ENCODE results near the gene TOB1. TPM values are rescaled to one million over a fixed set of nuclear protein-coding genes. Genes with fewer than 3 reads are reported as not detected.

TOB1 gene
- total RNA-seq, 1 donor from 2014 or later = 107 TPM

DNA sequence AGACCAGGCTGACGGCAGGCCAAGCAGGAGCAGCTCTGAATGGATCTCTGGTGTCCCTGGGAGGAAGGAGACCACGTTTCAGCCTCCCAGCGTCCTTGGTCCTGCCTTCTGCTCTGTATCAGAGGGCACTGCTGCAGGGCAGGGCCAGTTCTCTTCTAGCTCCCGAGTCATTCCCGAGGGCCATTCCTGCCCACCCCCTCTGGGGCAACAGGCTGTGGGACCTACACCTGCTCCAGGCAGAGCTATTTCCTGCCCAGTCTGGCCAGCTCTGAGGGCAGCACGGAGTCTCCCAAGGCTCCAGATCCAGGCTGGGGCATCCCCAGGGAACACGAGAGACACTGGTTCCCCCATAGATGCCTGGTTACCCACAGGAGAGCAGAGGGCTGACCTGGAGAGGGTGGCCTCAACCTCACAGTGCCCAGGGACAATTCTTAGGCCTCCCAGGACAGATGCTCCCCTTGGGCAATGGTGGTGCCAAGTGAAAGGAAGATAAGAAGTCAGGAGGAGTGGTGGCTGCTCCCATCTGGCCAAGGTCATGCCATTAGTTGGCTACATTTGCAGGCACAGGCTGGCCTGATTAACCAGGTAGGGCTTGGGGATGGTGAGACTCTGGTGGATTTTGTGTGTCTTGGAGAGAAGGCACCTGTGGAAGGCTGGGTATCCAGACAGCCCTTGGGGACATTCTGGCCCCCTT is 28.7 kb downstream of the TOB1 start:
- intact Hi-C loops (cut with micrococcal nuclease) = loop anchor here (5.0 kb wide), 1 partner anchor 50 kb away; no protein-coding TSS in a partner anchor
- peak; percentile 50 for ATAC-seq
- DNase-seq = no peak

DNA sequence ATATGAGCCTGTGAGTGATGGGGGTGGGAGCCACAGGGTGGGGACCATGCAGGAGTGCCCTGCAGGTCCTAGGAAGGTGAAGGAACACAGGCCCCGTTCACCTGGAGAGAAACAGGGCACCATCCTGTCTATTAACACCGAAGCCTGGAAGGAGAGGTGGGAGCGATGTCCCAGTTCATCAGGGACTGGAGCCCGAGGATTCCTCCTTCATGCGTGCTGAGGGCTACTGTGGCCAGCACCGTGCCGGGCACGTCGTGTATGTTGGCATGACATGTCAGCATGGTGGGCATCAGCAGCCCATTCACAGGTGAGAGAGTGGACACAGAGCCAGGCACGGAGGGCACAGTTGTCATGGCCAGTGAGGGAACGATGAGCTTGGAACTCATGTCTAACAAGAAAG is 29.3 kb downstream of the TOB1 start:
- DNase-seq (no peak), ATAC-seq (no peak)
- intact Hi-C loops (cut with micrococcal nuclease) = loop anchor here (5.0 kb wide), 1 partner anchor 50 kb away; no protein-coding TSS in a partner anchor

DNA sequence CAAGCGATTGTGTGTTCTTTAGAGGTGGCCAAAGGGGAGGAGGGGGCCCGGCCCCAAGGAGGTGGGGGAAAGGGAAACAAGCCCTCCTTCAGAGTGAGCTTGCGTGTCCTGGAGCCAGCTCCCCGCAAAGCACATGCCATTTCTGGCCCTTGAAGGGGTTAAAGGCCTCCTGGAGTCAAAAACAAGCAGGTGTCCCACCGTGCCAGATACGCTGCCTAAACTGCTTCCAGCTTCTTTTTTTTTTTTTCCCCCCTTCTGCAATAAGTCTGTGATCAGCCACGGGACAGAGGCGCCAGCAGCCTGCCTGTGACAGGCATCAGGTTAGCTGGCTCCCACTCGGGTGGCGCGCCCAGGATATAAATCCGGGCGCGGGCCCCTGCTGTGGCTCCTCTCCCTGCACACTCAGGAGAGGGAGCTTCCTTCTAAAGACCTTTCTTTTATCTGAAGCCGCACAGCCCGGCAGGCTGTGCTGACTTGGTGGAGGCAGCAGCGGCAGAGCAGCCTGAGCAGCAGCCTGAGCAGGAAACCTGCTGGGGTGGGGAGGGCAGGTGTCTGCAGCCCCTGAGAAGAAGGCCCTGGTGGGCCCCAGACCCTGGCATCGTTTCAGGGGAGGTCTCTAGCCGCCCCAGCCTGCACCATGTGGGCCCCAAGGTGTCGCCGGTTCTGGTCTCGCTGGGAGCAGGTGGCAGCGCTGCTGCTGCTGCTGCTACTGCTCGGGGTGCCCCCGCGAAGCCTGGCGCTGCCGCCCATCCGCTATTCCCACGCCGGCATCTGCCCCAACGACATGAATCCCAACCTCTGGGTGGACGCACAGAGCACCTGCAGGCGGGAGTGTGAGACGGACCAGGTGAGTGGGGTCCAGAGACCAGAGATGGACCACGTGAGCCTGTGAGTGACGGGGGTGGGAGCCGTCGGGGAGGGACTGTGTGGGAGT is 30.6 kb downstream of the TOB1 start, which contains the start of gene WFIKKN2:
Gene WFIKKN2, plus strand, starts transcription at position 286 of the 934 bp plus-strand sequence. Its CDS starts 352 bp downstream, at position 638.
- ATAC-seq (peak; percentile 11), DNase-seq (no peak)

GRCh38 chr17:50834429-50835300 is 31.5 kb downstream of the TOB1 start:
- ATAC-seq (peak; percentile 25), DNase-seq (no peak)
- intact Hi-C loops (cut with micrococcal nuclease) = loop anchor here (5.0 kb wide), 1 partner anchor 47 kb away; no protein-coding TSS in a partner anchor

More for the DNA sequence above, 30.6 kb downstream of the TOB1 start, which contains the start of gene WFIKKN2:
- intact Hi-C loops (cut with micrococcal nuclease) = loop anchor here (5.0 kb wide), 1 partner anchor 48 kb away; no protein-coding TSS in a partner anchor

DNA sequence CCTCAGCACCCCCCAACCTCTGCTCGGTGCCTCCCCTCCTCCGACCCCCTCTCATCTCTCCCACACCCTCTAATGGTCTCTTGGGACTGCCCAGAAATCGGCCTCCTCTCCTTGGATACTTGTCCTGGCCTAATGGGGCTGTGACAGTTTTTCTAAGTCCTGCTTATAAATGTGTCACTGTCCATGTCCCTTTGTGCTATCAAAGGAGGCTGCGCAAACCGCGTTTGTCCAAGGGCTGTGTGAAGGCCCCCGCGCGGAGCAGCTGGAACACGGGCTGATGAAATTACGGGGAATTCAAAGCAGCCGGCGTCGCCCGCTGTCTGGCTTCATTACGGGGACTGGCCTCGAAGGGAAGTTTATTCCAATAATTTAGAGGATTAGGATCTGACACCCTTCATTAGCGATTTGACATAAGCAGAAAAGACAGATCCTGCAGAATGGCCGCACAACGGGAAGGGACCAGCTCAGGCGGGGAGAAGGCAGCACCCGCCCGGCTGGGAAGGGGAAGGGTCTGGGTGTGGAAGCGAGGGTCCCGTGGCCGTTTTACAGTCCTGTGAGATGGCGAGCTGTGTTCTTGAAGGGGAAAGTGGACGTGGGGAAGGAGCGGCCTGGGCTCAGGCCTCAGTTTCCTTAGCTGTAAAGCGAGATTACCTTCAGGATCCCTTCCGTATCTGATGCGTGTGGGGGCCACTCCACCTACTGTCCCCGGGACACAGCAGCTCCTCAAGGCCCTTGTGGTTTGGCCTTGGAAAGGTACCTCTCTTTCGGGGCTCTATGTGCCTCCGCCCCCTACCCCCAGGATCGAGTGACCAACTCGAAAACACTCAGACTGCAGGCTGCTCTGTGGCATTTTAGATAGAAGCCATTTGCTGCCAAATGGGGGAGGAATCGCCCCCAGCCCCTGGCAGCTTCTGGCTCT is 32.4 kb downstream of the TOB1 start:
- DNase-seq = no peak
- intact Hi-C loops (cut with micrococcal nuclease) = no loop called here
- ATAC-seq = no peak

GRCh38 chr17:50832864-50833381 is 33.2 kb downstream of the TOB1 start:
- no peak for DNase-seq
- intact Hi-C loops (cut with micrococcal nuclease) = no loop called here
- no peak for ATAC-seq

DNA sequence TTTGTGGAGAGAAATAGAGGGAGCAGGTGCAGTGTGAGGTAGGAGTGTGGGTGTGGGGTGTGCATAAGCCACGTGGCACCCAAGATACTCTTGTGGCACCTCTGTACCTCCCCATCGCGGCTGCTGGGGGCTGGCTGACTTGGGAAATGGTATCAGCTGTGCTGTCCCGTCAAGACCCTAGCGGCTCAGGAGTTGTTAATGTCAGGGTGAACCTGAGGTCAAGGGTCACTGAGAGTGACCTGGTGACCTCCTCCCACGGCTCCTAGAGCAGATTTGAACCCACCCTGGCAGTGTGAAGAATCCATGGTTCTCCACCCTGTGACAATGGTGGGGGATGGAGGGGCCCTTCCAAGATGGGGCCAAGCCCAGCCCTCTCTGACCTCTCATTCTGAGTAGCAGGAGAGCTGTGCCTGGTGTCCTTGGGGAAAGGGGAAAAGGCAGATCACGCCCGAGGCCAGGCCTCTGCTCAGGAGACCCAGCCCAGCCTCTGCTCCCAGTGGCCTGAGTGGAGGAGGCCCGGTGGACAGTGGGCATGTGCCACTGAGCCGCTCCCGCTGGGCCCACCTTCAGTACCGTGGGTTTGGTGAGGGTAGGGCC is 33.8 kb downstream of the TOB1 start:
- DNase-seq = no peak
- no peak for ATAC-seq
- intact Hi-C loops (cut with micrococcal nuclease) = no loop called here

- ATAC-seq = no peak
- intact Hi-C loops (cut with micrococcal nuclease) = no loop called here
- DNase-seq = no peak
These were observed 34.7 kb downstream of the TOB1 start for GRCh38 chr17:50831471-50831928.

DNA sequence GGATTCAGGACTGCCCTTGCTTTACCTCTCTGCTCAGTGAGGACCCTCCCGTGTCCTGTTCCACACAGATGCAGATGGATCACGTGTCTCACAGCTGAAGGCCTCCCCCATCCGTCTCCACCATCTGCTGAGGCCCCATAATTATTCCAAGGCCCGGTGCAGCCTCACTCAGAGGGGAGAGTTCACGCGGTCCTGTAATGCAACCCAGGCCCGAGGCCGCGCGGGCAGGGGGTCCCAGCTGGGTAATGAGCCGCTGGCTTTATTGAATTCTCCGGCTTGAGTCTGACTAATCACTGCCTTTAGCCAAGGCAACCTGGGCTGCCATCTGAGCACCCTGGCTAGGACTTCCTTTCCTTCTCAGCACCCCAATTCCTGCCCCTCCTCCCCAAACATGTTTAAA is 35.2 kb downstream of the TOB1 start:
- ATAC-seq (no peak), DNase-seq (no peak)
- intact Hi-C loops (cut with micrococcal nuclease) = no loop called here

- intact Hi-C loops (cut with micrococcal nuclease) = no loop called here
- ATAC-seq (no peak), DNase-seq (no peak)
These were observed 35.8 kb downstream of the TOB1 start for GRCh38 chr17:50830352-50830751.

DNA sequence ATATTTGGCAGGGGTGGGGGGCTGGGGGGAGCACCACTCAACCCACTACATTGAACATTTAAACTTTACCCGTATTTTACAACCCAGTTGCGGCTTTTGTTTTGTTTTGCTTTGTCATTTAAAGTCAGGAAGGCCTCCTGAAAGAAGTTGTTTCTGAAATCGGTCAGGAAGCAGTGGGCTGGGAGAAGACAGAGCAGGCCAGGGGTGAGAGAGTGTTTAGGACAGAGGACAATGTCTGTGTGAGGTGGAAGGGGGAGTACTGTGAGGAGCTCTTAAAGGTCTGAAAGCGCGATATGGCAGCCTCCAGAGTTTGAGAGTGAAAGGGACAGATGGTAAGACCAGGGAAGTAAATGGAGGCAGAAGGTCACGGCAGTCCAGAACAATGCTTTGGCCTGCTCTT is 36.8 kb downstream of the TOB1 start:
- DNase-seq (no peak), ATAC-seq (no peak)
- intact Hi-C loops (cut with micrococcal nuclease) = no loop called here

GRCh38 chr17:50828508-50829170 is 37.5 kb downstream of the TOB1 start:
- no peak for DNase-seq
- ATAC-seq = peak; percentile 24
- intact Hi-C loops (cut with micrococcal nuclease) = no loop called here

GRCh38 chr17:50825188-50825587 is 41.0 kb downstream of the TOB1 start:
- no peak for DNase-seq
- intact Hi-C loops (cut with micrococcal nuclease) = no loop called here
- ATAC-seq = no peak

GRCh38 chr17:50824429-50824828 is 41.7 kb downstream of the TOB1 start:
- ATAC-seq (no peak), DNase-seq (no peak)
- intact Hi-C loops (cut with micrococcal nuclease) = no loop called here

DNA sequence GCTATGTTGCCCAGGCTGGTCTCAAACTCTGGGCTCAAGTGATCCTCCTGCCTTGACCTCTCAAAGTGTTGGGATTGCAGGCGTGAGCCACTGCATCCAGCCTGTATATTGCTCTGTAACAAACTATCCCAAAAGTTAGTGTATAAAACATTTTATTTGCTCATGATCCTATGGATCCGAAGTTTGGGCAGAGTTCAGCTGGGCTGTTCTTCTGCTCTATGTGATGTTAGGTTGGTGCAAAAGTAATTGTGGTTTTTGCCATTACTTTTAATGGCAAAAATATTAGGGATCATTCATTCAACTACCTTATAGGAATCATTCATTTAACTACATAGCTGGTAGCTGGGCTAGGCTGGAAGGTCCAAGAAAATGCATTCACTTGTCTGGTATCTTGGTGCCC is 43.6 kb downstream of the TOB1 start:
- intact Hi-C loops (cut with micrococcal nuclease) = no loop called here
- DNase-seq (no peak), ATAC-seq (no peak)

- intact Hi-C loops (cut with micrococcal nuclease) = no loop called here
- DNase-seq (no peak), ATAC-seq (no peak)
These were observed 45.5 kb downstream of the TOB1 start for GRCh38 chr17:50820651-50821050.
